ENCODE results near the gene PRR19.
"Not testable (repeated sequence)": the region's sequence is repeated elsewhere in the genome, so short reads cannot be mapped to it uniquely, and the experiment has no call there.

The PRR19 gene

GRCh38 chr19:42301646-42302203 lies at the start of gene PRR19:
TSS of gene PRR19 (plus strand) at chr19:42302132. CDS start at chr19:42309585, 7,453 bp downstream.
- no peak for DNase-seq

GRCh38 chr19:42252365-42253244 lies 49.3 kb upstream of the PRR19 start:
- peak; percentile 39 for DNase-seq

- DNase-seq, result peak; percentile 59
These were observed 48.5 kb upstream of the PRR19 start for GRCh38 chr19:42253245-42254088.

GRCh38 chr19:42254089-42254849 lies 47.7 kb upstream of the PRR19 start:
- peak; percentile 82 for DNase-seq

- peak; percentile 95 for DNase-seq
These were observed 46.8 kb upstream of the PRR19 start, which contains the start of gene ERF for GRCh38 chr19:42254850-42255765. TSS of gene ERF (minus strand) at chr19:42255128. CDS start at chr19:42254999, 129 bp downstream.

GRCh38 chr19:42255766-42256745 lies 45.9 kb upstream of the PRR19 start:
- DNase-seq, result no peak

- not testable (repeated sequence) for DNase-seq
These were observed 44.1 kb upstream of the PRR19 start for GRCh38 chr19:42257842-42258241.

GRCh38 chr19:42261763-42262162 lies 40.2 kb upstream of the PRR19 start:
- no peak for DNase-seq

GRCh38 chr19:42266105-42266504 lies 35.8 kb upstream of the PRR19 start:
- DNase-seq, result not testable (repeated sequence)

GRCh38 chr19:42266928-42267603 lies 34.9 kb upstream of the PRR19 start:
- not testable (repeated sequence) for DNase-seq

GRCh38 chr19:42267644-42268141 lies 34.2 kb upstream of the PRR19 start:
- DNase-seq, result no peak

GRCh38 chr19:42268142-42268703 lies 33.7 kb upstream of the PRR19 start:
- DNase-seq, result peak; percentile 100

- DNase-seq, result peak; percentile 100
These were observed 33.0 kb upstream of the PRR19 start, which contains the start of gene CIC for GRCh38 chr19:42268704-42269477. TSS of gene CIC (plus strand) at chr19:42269252. CDS start at chr19:42271784, 2,532 bp downstream.

GRCh38 chr19:42269478-42270345 lies 32.2 kb upstream of the PRR19 start:
- DNase-seq, result peak; percentile 66

GRCh38 chr19:42270346-42271044 lies 31.4 kb upstream of the PRR19 start:
- peak; percentile 88 for DNase-seq

- no peak for DNase-seq
These were observed 30.9 kb upstream of the PRR19 start for GRCh38 chr19:42271045-42271419.

Data from CD4-positive, alpha-beta T cell treated with Interleukin-17A for 1 hour (primary cell).